Lower leg skin (tissue), 3 donors: Measurements from ENCODE around the gene RAB11FIP5.

ENCODE experiments used
- POLR2A ChIP-seq, 2 donors: fragments of 450-650 bp; IDR thresholded peaks; one replicate each; pipeline ENCODE4 v1.6.1; 2016 to 2017; ENCODE audit warnings: antibody characterized with exemption in 2 of 2, mild to moderate bottlenecking in 1 of 2, moderate library complexity in 1 of 2
- TF ChIP-seq, protein P1 (sequence below), 3 donors: fragments of 450-650 bp; IDR thresholded peaks; one replicate each; pipeline ENCODE4 v1.5.1; 2016; ENCODE audit warnings: antibody characterized with exemption in 3 of 3, mild to moderate bottlenecking in 3 of 3, moderate library complexity in 2 of 3

DNA sequence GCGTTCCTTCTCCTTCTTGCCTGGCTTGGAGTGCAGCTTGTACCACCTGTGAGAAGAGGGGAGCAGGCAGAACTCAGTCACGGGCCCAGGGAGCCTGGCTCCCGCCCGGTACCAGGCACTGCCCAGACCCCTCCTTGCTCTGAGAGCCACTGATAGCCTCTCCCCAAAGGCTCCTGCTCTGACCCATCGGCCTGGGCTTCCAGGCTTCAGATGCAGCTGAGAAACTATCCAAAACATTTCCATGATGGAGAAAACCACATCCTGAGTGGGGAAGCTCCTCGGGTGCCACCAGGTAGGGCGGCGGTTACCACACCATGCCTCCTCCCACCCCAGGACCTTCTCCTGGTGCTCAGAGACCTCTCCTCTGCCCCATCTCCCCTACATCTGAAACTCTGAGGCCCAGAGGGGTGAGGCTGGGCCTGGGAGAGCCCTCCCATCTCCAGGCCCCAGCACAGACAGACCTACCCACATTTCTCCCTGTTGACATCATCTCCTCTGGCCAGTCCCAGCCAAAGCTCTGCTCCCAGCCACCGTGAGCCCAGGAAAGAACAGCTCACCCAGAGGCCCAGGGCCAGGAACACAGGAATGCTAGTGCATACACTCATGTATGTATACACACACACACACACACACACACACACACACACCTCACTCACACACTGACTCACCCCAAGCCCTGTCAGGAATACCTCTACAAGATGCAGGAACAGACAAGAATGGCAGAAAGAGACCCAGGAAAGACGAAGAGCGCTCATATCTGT is 23.3 kb downstream of the RAB11FIP5 start:
- TF ChIP-seq, protein P1, sequence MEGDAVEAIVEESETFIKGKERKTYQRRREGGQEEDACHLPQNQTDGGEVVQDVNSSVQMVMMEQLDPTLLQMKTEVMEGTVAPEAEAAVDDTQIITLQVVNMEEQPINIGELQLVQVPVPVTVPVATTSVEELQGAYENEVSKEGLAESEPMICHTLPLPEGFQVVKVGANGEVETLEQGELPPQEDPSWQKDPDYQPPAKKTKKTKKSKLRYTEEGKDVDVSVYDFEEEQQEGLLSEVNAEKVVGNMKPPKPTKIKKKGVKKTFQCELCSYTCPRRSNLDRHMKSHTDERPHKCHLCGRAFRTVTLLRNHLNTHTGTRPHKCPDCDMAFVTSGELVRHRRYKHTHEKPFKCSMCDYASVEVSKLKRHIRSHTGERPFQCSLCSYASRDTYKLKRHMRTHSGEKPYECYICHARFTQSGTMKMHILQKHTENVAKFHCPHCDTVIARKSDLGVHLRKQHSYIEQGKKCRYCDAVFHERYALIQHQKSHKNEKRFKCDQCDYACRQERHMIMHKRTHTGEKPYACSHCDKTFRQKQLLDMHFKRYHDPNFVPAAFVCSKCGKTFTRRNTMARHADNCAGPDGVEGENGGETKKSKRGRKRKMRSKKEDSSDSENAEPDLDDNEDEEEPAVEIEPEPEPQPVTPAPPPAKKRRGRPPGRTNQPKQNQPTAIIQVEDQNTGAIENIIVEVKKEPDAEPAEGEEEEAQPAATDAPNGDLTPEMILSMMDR (IDR thresholded peaks at IDR 0.05) = no peak
- TF ChIP-seq POLR2A (IDR thresholded peaks at IDR 0.05) = no peak
